OCI-LY7 (cell line): ENCODE measurements around the gene SP140L. TPM values are rescaled to one million over a fixed set of nuclear protein-coding genes. Genes with fewer than 3 reads are reported as not detected.
A peak's percentile ranks its signal among the peaks of the same experiment; 100 is the strongest.

Experiments
- BruUV-seq: library from RNA; stranded (reverse); fragments of 400-500 nt; replicated peaks from 2 replicates; lab custom pipeline; 2021; lab: Mats Ljungman, UMichigan
- CTCF ChIA-PET: fragments of 300-600 bp; sonication (Branson Sonifier 250); formaldehyde crosslinking; loops from one replicate; lab custom pipeline; 2022; ENCODE audit warnings: antibody characterized with exemption; ENCODE audit not compliant: unreplicated experiment; lab: Charles Lee
- POLR2A ChIA-PET: fragments of 300-600 bp; sonication (Branson Sonifier 250); formaldehyde crosslinking; loops from one replicate; lab custom pipeline; 2022; ENCODE audit warnings: antibody characterized with exemption; lab: Charles Lee
- DNase-seq: peaks from one replicate; pipeline ENCODE4 v3.0.0-alpha.2; 2015; ENCODE audit warnings: low spot score
- H2AFZ ChIP-seq: fragments of 200-600 bp; sonication (generic), shearing (Covaris generic); 2 replicates; pipeline ENCODE4 v1.6.1; 2014; ENCODE audit warnings: mild to moderate bottlenecking, antibody characterized with exemption, low read length, moderate library complexity
- H3K27ac ChIP-seq: fragments of 200-600 bp; sonication (generic); 2 replicates; pipeline ENCODE4 v1.5.1; 2014; ENCODE audit warnings: mixed run types, low read depth, mild to moderate bottlenecking, moderate library complexity, low read length, inconsistent platforms; ENCODE audit not compliant: poor library complexity, severe bottlenecking
- H3K36me3 ChIP-seq: fragments of 200-600 bp; sonication (generic); 2 replicates; pipeline ENCODE4 v1.6.1; 2014; ENCODE audit warnings: mild to moderate bottlenecking, antibody characterized with exemption, low read length, moderate library complexity, mixed read lengths; ENCODE audit not compliant: insufficient read depth
- H3K4me1 ChIP-seq: fragments of 200-600 bp; sonication (generic); 2 replicates; pipeline ENCODE4 v1.5.1; 2014; ENCODE audit warnings: mild to moderate bottlenecking, low read length; ENCODE audit not compliant: insufficient read depth, poor library complexity, severe bottlenecking
- H3K4me2 ChIP-seq: fragments of 200-600 bp; sonication (generic); 2 replicates; pipeline ENCODE4 v1.6.1; 2014; ENCODE audit warnings: mild to moderate bottlenecking, low read length
- H3K4me3 ChIP-seq: fragments of 200-600 bp; sonication (generic); 2 replicates; pipeline ENCODE4 v1.5.1; 2014; ENCODE audit warnings: mild to moderate bottlenecking, low read depth, low read length; ENCODE audit not compliant: poor library complexity, severe bottlenecking
- H3K79me2 ChIP-seq: fragments of 200-600 bp; sonication (generic); 2 replicates; pipeline ENCODE4 v1.6.1; 2016; ENCODE audit warnings: low read depth, mild to moderate bottlenecking, low read length, moderate library complexity, mixed read lengths; ENCODE audit not compliant: insufficient read depth
- H3K9me2 ChIP-seq: fragments of 200-600 bp; sonication (generic); 2 replicates; pipeline ENCODE4 v1.6.1; 2016; ENCODE audit warnings: mild to moderate bottlenecking, low read length, mixed read lengths; ENCODE audit not compliant: insufficient read depth
- H3K9me3 ChIP-seq: fragments of 200-600 bp; sonication (generic); 2 replicates; pipeline ENCODE4 v1.6.1; 2014; ENCODE audit warnings: mild to moderate bottlenecking, mixed run types, low read length, mixed read lengths
- H4K20me1 ChIP-seq: fragments of 200-600 bp; sonication (generic); 2 replicates; pipeline ENCODE4 v1.6.1; 2014; ENCODE audit warnings: mild to moderate bottlenecking, antibody characterized with exemption, low read length, moderate library complexity, mixed read lengths; ENCODE audit not compliant: insufficient read depth
- CTCF ChIP-seq: fragments of 200-600 bp; sonication (generic); conservative IDR thresholded peaks from 2 replicates; pipeline ENCODE4 v1.5.1; 2014; ENCODE audit warnings: mild to moderate bottlenecking, antibody characterized with exemption, low read length, moderate library complexity, mixed read lengths
- EZH2phosphoT487 ChIP-seq: fragments of 200-600 bp; sonication (generic); IDR thresholded peaks from 2 replicates; pipeline ENCODE4 v1.6.1; 2018; ENCODE audit warnings: low read depth, borderline replicate concordance, mild to moderate bottlenecking, mixed run types, antibody characterized with exemption, low read length, moderate library complexity, mixed read lengths
- intact Hi-C: fragments of 100-400 bp; cut with micrococcal nuclease; formaldehyde crosslinking; loops from one replicate; pipeline ENCODE4 v1.10.0; 2022; ENCODE audit not compliant: unreplicated experiment
- total RNA-seq, 2 experiments: library from RNA; depleted of rRNA in 1 of 2; stranded (reverse); fragments of >200 nt in 1 of 2; shearing (Covaris generic) in 1 of 2; gene quantifications; 2 replicates each; pipeline ENCODE4 v1.2.3, GENCODE V29; 2014 to 2022

Gene SP140L
- total RNA-seq, 2 experiments from 2014 or later, result 10.4 to 19.3 TPM

GRCh38 chr2:230410263-230410662 lies 83.3 kb downstream of the SP140L start:
- TF ChIP-seq EZH2phosphoT487 (no peak), CTCF (no peak)
- Histone ChIP-seq H3K9me3 (no peaks in the 10 kb centered on the region), H3K4me3 (no peak overlapping the region), H4K20me1 (no peaks in the 10 kb centered on the region), H3K36me3 (no peaks in the 10 kb centered on the region), H3K27ac (no peak overlapping the region), H3K4me1 (peaks cover 21% of the 10 kb centered on the region), H3K9me2 (no peaks in the 10 kb centered on the region), H3K79me2 (no peaks in the 10 kb centered on the region), H2AFZ (no peak overlapping the region), H3K4me2 (no peak overlapping the region)
- intact Hi-C loops, result no loop called here
- ChIA-PET POLR2A (interaction anchor here (1.3 kb wide), 1 partner anchor 19 kb away, joined by 5 read pairs; no protein-coding TSS in a partner anchor), CTCF (no interaction called here)
- BruUV-seq, result no TSS peak
- DNase-seq, result no peak

GRCh38 chr2:230410861-230411569 lies 84.0 kb downstream of the SP140L start:
- intact Hi-C loops, result no loop called here
- Histone ChIP-seq H3K27ac (no peak overlapping the region), H3K9me2 (no peaks in the 10 kb centered on the region), H3K4me1 (peaks cover 28% of the 10 kb centered on the region), H2AFZ (peak overlapping the region; percentile 84), H3K4me2 (peak overlapping the region; percentile 74), H3K9me3 (no peaks in the 10 kb centered on the region), H3K79me2 (no peaks in the 10 kb centered on the region), H3K36me3 (no peaks in the 10 kb centered on the region), H3K4me3 (peak overlapping the region; percentile 67), H4K20me1 (no peaks in the 10 kb centered on the region)
- no peak for DNase-seq
- no peak for TF ChIP-seq CTCF
- TF ChIP-seq EZH2phosphoT487, result no peak
- CTCF ChIA-PET, result no interaction called here
- BruUV-seq, result no TSS peak
- POLR2A ChIA-PET, result interaction anchor here (1.2 to 1.3 kb wide), 2 partner anchors 20 to 192 kb away, joined by 3 to 5 read pairs; no protein-coding TSS in a partner anchor
